K562 (cell line): ENCODE data around the gene PTPRG.

ENCODE experiments used
- CHD1 ChIP-seq: fragments of 200-600 bp; sonication (generic); IDR thresholded peaks from one replicate; pipeline ENCODE4 v1.6.1; 2012; ENCODE audit warnings: mild to moderate bottlenecking, moderate library complexity, low read length, inconsistent platforms
- CTCF ChIP-seq, 3 experiments: IDR thresholded peaks in 2 of 3; conservative IDR thresholded peaks in 1 of 3; 2 replicates each; pipeline ENCODE4 v1.5.1; 2011 to 2012; ENCODE audit warnings: low read length in 3 of 3, mild to moderate bottlenecking in 3 of 3, control low read depth in 2 of 3, improper control_type of control experiment in 1 of 3, inconsistent platforms in 1 of 3, low read depth in 1 of 3, mixed read lengths in 1 of 3, moderate library complexity in 1 of 3; ENCODE audit not compliant: insufficient read depth in 2 of 3
- EHMT2 ChIP-seq: fragments of 450-650 bp; IDR thresholded peaks from 2 replicates; pipeline ENCODE4 v1.6.1; 2018; ENCODE audit warnings: antibody characterized with exemption
- LARP7 ChIP-seq: fragments of 450-650 bp; IDR thresholded peaks from 2 replicates; pipeline ENCODE4 v1.6.1; 2016
- NELFE ChIP-seq: IDR thresholded peaks from 2 replicates; pipeline ENCODE4 v1.6.1; 2011; ENCODE audit warnings: mild to moderate bottlenecking; ENCODE audit not compliant: insufficient read depth, insufficient read length
- NFIC ChIP-seq: fragments of 450-650 bp; IDR thresholded peaks from 2 replicates; pipeline ENCODE4 v1.6.1; 2017; ENCODE audit warnings: mild to moderate bottlenecking, inconsistent platforms
- OTX1 ChIP-seq: fragments of 450-650 bp; formaldehyde crosslinking; IDR thresholded peaks from 2 replicates; pipeline ENCODE4 v1.4.0; 2022; ENCODE audit warnings: mild to moderate bottlenecking
- ZFP1 ChIP-seq: fragments of 450-650 bp; formaldehyde crosslinking; IDR thresholded peaks from 2 replicates; pipeline ENCODE4 v1.4.0; 2020; ENCODE audit warnings: mild to moderate bottlenecking, mixed read lengths
- ZNF384 ChIP-seq: IDR thresholded peaks from 2 replicates; pipeline ENCODE4 v1.6.1; 2012; ENCODE audit warnings: low read depth, low read length, improper control_type of control experiment
- ZNF408 ChIP-seq: fragments of 250-450 bp; sonication (Bioruptor Pico); IDR thresholded peaks from 2 replicates; pipeline ENCODE4 v1.4.0; 2020; ENCODE audit warnings: low read depth, mild to moderate bottlenecking, moderate library complexity

- TF ChIP-seq ZNF408 (CRISPR knock-in tag): no peak
- no peak for TF ChIP-seq LARP7
- TF ChIP-seq NFIC: no peak
- no peak for TF ChIP-seq ZNF384
- no peak for TF ChIP-seq CTCF (IDR thresholded peaks at IDR 0.05 in 2 of 3, conservative IDR thresholded peaks at IDR 0.05 in 1 of 3; ENCODE audit: insufficient read depth in 2 of 3, low read depth in 1 of 3, low read length in 3 of 3)
- no peak for TF ChIP-seq OTX1 (CRISPR knock-in tag)
- TF ChIP-seq ZFP1 (CRISPR knock-in tag): no peak
- no peak for TF ChIP-seq CHD1
- no peak for TF ChIP-seq NELFE
- TF ChIP-seq EHMT2: no peak
These were observed 104.6 kb downstream of the PTPRG start for GRCh38 chr3:61665987-61666386.
